Measurements from ENCODE around the gene PTPRR.

DNA sequence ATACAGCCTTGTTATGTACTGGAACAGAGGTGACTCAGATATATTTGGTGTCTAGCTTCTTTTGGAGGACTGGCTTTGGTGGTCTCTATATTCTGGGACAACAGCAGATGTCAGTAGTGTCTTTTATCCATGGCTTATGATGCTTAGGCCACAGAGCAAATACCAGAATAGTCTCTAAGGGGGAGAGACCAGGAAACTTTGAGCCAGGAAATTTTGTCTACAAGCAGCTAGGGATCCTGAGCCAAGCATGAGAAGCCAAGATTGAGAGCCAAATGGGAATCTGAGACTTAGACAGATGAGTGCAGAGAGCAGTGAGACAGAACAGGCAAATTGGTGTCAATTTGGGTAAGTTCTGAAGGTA, 28.4 kb upstream of the PTPRR start:
- TF ChIP-seq, protein P1, sequence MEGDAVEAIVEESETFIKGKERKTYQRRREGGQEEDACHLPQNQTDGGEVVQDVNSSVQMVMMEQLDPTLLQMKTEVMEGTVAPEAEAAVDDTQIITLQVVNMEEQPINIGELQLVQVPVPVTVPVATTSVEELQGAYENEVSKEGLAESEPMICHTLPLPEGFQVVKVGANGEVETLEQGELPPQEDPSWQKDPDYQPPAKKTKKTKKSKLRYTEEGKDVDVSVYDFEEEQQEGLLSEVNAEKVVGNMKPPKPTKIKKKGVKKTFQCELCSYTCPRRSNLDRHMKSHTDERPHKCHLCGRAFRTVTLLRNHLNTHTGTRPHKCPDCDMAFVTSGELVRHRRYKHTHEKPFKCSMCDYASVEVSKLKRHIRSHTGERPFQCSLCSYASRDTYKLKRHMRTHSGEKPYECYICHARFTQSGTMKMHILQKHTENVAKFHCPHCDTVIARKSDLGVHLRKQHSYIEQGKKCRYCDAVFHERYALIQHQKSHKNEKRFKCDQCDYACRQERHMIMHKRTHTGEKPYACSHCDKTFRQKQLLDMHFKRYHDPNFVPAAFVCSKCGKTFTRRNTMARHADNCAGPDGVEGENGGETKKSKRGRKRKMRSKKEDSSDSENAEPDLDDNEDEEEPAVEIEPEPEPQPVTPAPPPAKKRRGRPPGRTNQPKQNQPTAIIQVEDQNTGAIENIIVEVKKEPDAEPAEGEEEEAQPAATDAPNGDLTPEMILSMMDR (conservative IDR thresholded peaks at IDR 0.05; ENCODE audit: low read length): peak; percentile 65
- no peak for TF ChIP-seq EZH2phosphoT487 (IDR thresholded peaks at IDR 0.05; ENCODE audit: borderline replicate concordance)

All from Loucy (cell line).